ENCODE data around the gene BDNF. TPM values are rescaled to one million over a fixed set of nuclear protein-coding genes. Genes with fewer than 3 reads are reported as not detected.

Gene BDNF
- total RNA-seq, 2 donors from 2014 or later, result not detected

GRCh38 chr11:27699242-27699925 lies 871 bp downstream of the BDNF start:
- peaks cover 7 to 13% of the 10 kb centered on the region in 2 donors for H3K4me1 Mint-ChIP-seq (ENCODE audit: low read depth in 2 of 2)
- H3K27ac Mint-ChIP-seq, result no peak overlapping the region
- H3K9me3 Mint-ChIP-seq, result no peaks in the 10 kb centered on the region
- H3K4me3 Mint-ChIP-seq, result no peak overlapping the region
- no peaks in the 10 kb centered on the region for H3K36me3 Mint-ChIP-seq
- peaks cover 40 to 64% of the 10 kb centered on the region in 2 donors for H3K27me3 Mint-ChIP-seq
- no peak for ATAC-seq
- DNase-seq (ENCODE audit: low spot score), result no peak

- ATAC-seq (peak; percentile 58 to 60), DNase-seq (ENCODE audit: low spot score) (no peak)
- Mint-ChIP-seq H3K36me3 (no peaks in the 10 kb centered on the region), H3K4me1 (ENCODE audit: low read depth in 2 of 2) (peaks cover 7 to 13% of the 10 kb centered on the region in 2 donors), H3K4me3 (no peak overlapping the region), H3K9me3 (no peaks in the 10 kb centered on the region), H3K27ac (no peak overlapping the region), H3K27me3 (peaks cover 40 to 63% of the 10 kb centered on the region in 2 donors)
Measured at GRCh38 chr11:27698872-27699241, 1.4 kb downstream of the BDNF start.

- H3K27me3 Mint-ChIP-seq, result peaks cover 35 to 56% of the 10 kb centered on the region in 2 donors
- DNase-seq (ENCODE audit: low spot score), result no peak
- no peak for ATAC-seq
Measured at GRCh38 chr11:27697679-27698275, 2.5 kb downstream of the BDNF start.

GRCh38 chr11:27696961-27697360 lies 3.3 kb downstream of the BDNF start:
- no peak for DNase-seq (ENCODE audit: low spot score)
- Mint-ChIP-seq H3K36me3 (no peaks in the 10 kb centered on the region), H3K27me3 (peaks cover 33 to 48% of the 10 kb centered on the region in 2 donors), H3K9me3 (no peaks in the 10 kb centered on the region), H3K27ac (no peak overlapping the region), H3K4me1 (ENCODE audit: low read depth in 2 of 2) (peaks cover 7 to 13% of the 10 kb centered on the region in 2 donors), H3K4me3 (no peak overlapping the region)
- ATAC-seq, result no peak

More at GRCh38 chr11:27697679-27698275, 2.5 kb downstream of the BDNF start:
- Mint-ChIP-seq H3K9me3 (no peaks in the 10 kb centered on the region), H3K4me3 (no peak overlapping the region), H3K4me1 (ENCODE audit: low read depth in 2 of 2) (peaks cover 7 to 13% of the 10 kb centered on the region in 2 donors), H3K27ac (no peak overlapping the region), H3K36me3 (no peaks in the 10 kb centered on the region)

- DNase-seq (ENCODE audit: low spot score) (no peak), ATAC-seq (no peak)
- Mint-ChIP-seq H3K4me1 (ENCODE audit: low read depth in 2 of 2) (peaks cover 4 to 12% of the 10 kb centered on the region in 2 donors), H3K36me3 (no peaks in the 10 kb centered on the region), H3K27ac (no peak overlapping the region), H3K4me3 (no peak overlapping the region), H3K9me3 (no peaks in the 10 kb centered on the region), H3K27me3 (peaks cover 27 to 39% of the 10 kb centered on the region in 2 donors)
Measured at GRCh38 chr11:27696115-27696514, 4.1 kb downstream of the BDNF start.

- H3K36me3 Mint-ChIP-seq, result no peaks in the 10 kb centered on the region
- no peaks in the 10 kb centered on the region for H3K9me3 Mint-ChIP-seq
- H3K4me1 Mint-ChIP-seq (ENCODE audit: low read depth in 2 of 2), result peaks cover 0 to 8% of the 10 kb centered on the region in 2 donors
- peaks cover 22 to 34% of the 10 kb centered on the region in 2 donors for H3K27me3 Mint-ChIP-seq
- ATAC-seq (no peak), DNase-seq (ENCODE audit: low spot score) (no peak)
- no peak overlapping the region for H3K4me3 Mint-ChIP-seq
- no peak overlapping the region for H3K27ac Mint-ChIP-seq
Measured at GRCh38 chr11:27694992-27695391, 5.3 kb downstream of the BDNF start.

- DNase-seq (ENCODE audit: low spot score) (no peak), ATAC-seq (no peak)
- no peaks in the 10 kb centered on the region for H3K4me1 Mint-ChIP-seq (ENCODE audit: low read depth in 2 of 2)
- H3K9me3 Mint-ChIP-seq, result no peaks in the 10 kb centered on the region
- H3K27me3 Mint-ChIP-seq, result peaks cover 9 to 18% of the 10 kb centered on the region in 2 donors
- no peak overlapping the region for H3K27ac Mint-ChIP-seq
- no peaks in the 10 kb centered on the region for H3K36me3 Mint-ChIP-seq
- H3K4me3 Mint-ChIP-seq, result no peak overlapping the region
Measured at GRCh38 chr11:27693398-27693797, 6.9 kb downstream of the BDNF start.

- H3K4me1 Mint-ChIP-seq (ENCODE audit: low read depth in 2 of 2), result no peaks in the 10 kb centered on the region
- peaks cover 7 to 14% of the 10 kb centered on the region in 2 donors for H3K27me3 Mint-ChIP-seq
- no peaks in the 10 kb centered on the region for H3K36me3 Mint-ChIP-seq
- ATAC-seq, result no peak
- no peak overlapping the region for H3K27ac Mint-ChIP-seq
- no peak for DNase-seq (ENCODE audit: low spot score)
- H3K4me3 Mint-ChIP-seq, result no peak overlapping the region
- no peaks in the 10 kb centered on the region for H3K9me3 Mint-ChIP-seq
Measured at GRCh38 chr11:27692781-27693180, 7.5 kb downstream of the BDNF start.

- H3K27me3 Mint-ChIP-seq, result no peaks in the 10 kb centered on the region
- H3K36me3 Mint-ChIP-seq, result no peaks in the 10 kb centered on the region
- no peaks in the 10 kb centered on the region for H3K4me1 Mint-ChIP-seq (ENCODE audit: low read depth in 2 of 2)
- ATAC-seq (no peak), DNase-seq (ENCODE audit: low spot score) (no peak)
- no peak overlapping the region for H3K4me3 Mint-ChIP-seq
- H3K27ac Mint-ChIP-seq, result no peak overlapping the region
- peaks cover 14% of the 10 kb centered on the region for H3K9me3 Mint-ChIP-seq
Measured at GRCh38 chr11:27688076-27688475, 12.2 kb downstream of the BDNF start.

- H3K36me3 Mint-ChIP-seq, result no peaks in the 10 kb centered on the region
- no peaks in the 10 kb centered on the region for H3K4me1 Mint-ChIP-seq (ENCODE audit: low read depth in 2 of 2)
- H3K4me3 Mint-ChIP-seq, result no peak overlapping the region
- H3K27ac Mint-ChIP-seq, result no peak overlapping the region
- DNase-seq (ENCODE audit: low spot score), result no peak
- H3K27me3 Mint-ChIP-seq, result no peaks in the 10 kb centered on the region
- H3K9me3 Mint-ChIP-seq, result peaks cover 18% of the 10 kb centered on the region
- ATAC-seq, result no peak
Measured at GRCh38 chr11:27681664-27682063, 18.6 kb downstream of the BDNF start.

GRCh38 chr11:27679136-27680015 lies 20.9 kb downstream of the BDNF start:
- ATAC-seq (no peak), DNase-seq (ENCODE audit: low spot score) (no peak)
- Mint-ChIP-seq H3K27me3 (no peaks in the 10 kb centered on the region), H3K9me3 (peaks cover 8% of the 10 kb centered on the region), H3K27ac (no peak overlapping the region), H3K36me3 (no peaks in the 10 kb centered on the region), H3K4me1 (ENCODE audit: low read depth in 2 of 2) (no peaks in the 10 kb centered on the region), H3K4me3 (no peak overlapping the region)

- Mint-ChIP-seq H3K4me3 (no peak overlapping the region), H3K27ac (no peak overlapping the region), H3K27me3 (no peaks in the 10 kb centered on the region), H3K36me3 (no peaks in the 10 kb centered on the region), H3K4me1 (ENCODE audit: low read depth in 2 of 2) (no peaks in the 10 kb centered on the region), H3K9me3 (peaks cover 14% of the 10 kb centered on the region)
- ATAC-seq (no peak), DNase-seq (ENCODE audit: low spot score) (no peak)
Measured at GRCh38 chr11:27678242-27678641, 22.0 kb downstream of the BDNF start.

GRCh38 chr11:27677108-27677507 lies 23.1 kb downstream of the BDNF start:
- Mint-ChIP-seq H3K9me3 (peaks cover 14% of the 10 kb centered on the region), H3K4me3 (no peak overlapping the region), H3K27ac (no peak overlapping the region), H3K27me3 (no peaks in the 10 kb centered on the region), H3K4me1 (ENCODE audit: low read depth in 2 of 2) (no peaks in the 10 kb centered on the region), H3K36me3 (peaks cover 3% of the 10 kb centered on the region)
- ATAC-seq (no peak), DNase-seq (ENCODE audit: low spot score) (no peak)

Measured in natural killer cell treated with Interleukin-12 subunit alpha and Interleukin-12 subunit beta and Interleukin-15 and Interleukin-18, amount 100 ng/mL, for 72 hours (primary cell).